A673 (cell line): ENCODE data around the gene PTGER1. TPM values are rescaled to one million over a fixed set of nuclear protein-coding genes. Genes with fewer than 3 reads are reported as not detected.
A peak's percentile ranks its signal among the peaks of the same experiment; 100 is the strongest.

Experiments used
- BruUV-seq: library from RNA; stranded (reverse); fragments of 400-500 nt; replicated peaks from 2 replicates; lab custom pipeline; 2021; lab: Mats Ljungman, UMichigan
- CTCF ChIA-PET: fragments of 300-600 bp; sonication (Branson Sonifier 250); formaldehyde crosslinking; loops from one replicate; lab custom pipeline; 2022; ENCODE audit warnings: antibody characterized with exemption; lab: Charles Lee
- POLR2A ChIA-PET: fragments of 300-600 bp; sonication (Branson Sonifier 250); formaldehyde crosslinking; loops from one replicate; lab custom pipeline; 2022; ENCODE audit warnings: antibody characterized with exemption; ENCODE audit not compliant: low non-redundant PET; lab: Charles Lee
- DNase-seq: peaks from one replicate; pipeline ENCODE4 v3.0.0-alpha.2; 2015; ENCODE audit warnings: low spot score
- H3K27ac ChIP-seq: fragments of 200-600 bp; sonication (generic); 2 replicates; pipeline ENCODE4 v1.5.1; 2016; ENCODE audit warnings: mixed run types, low read depth, mild to moderate bottlenecking, mixed read lengths, antibody characterized with exemption, low read length; ENCODE audit not compliant: poor library complexity, severe bottlenecking
- H3K27me3 ChIP-seq: fragments of 200-600 bp; sonication (generic); replicated peaks from 2 replicates; pipeline ENCODE4 v1.6.1; 2017; ENCODE audit warnings: mixed run types, low read depth, mild to moderate bottlenecking, mixed read lengths, antibody characterized with exemption, low read length; ENCODE audit not compliant: insufficient read depth, poor library complexity
- H3K36me3 ChIP-seq: fragments of 200-600 bp; sonication (generic); 2 replicates; pipeline ENCODE4 v1.6.1; 2016; ENCODE audit warnings: mixed run types, mild to moderate bottlenecking, mixed read lengths, antibody characterized with exemption, low read length; ENCODE audit not compliant: insufficient read depth, poor library complexity, severe bottlenecking
- H3K4me1 ChIP-seq: fragments of 200-600 bp; sonication (generic); 2 replicates; pipeline ENCODE4 v1.6.1; 2017; ENCODE audit warnings: mixed run types, mild to moderate bottlenecking, mixed read lengths, antibody characterized with exemption, low read length; ENCODE audit not compliant: insufficient read depth, poor library complexity, severe bottlenecking
- H3K4me3 ChIP-seq: fragments of 200-600 bp; sonication (generic); 2 replicates; pipeline ENCODE4 v1.5.1; 2016; ENCODE audit warnings: low read depth, mixed run types, mild to moderate bottlenecking, mixed read lengths, low read length; ENCODE audit not compliant: poor library complexity, severe bottlenecking
- H3K9me3 ChIP-seq: fragments of 200-600 bp; sonication (generic); 2 replicates; pipeline ENCODE4 v1.6.1; 2016; ENCODE audit warnings: mixed run types, low read depth, mild to moderate bottlenecking, mixed read lengths, antibody characterized with exemption, low read length; ENCODE audit not compliant: poor library complexity, severe bottlenecking
- EZH2 ChIP-seq: fragments of 200-600 bp; sonication (generic); IDR thresholded peaks from 2 replicates; pipeline ENCODE4 v1.6.1; 2017; ENCODE audit warnings: borderline replicate concordance, low read depth, mild to moderate bottlenecking, mixed read lengths, antibody characterized with exemption, low read length; ENCODE audit not compliant: poor library complexity, severe bottlenecking
- intact Hi-C: fragments of 100-400 bp; cut with micrococcal nuclease; formaldehyde crosslinking; loops from one replicate; pipeline ENCODE4 v1.10.0; 2022; ENCODE audit not compliant: unreplicated experiment
- total RNA-seq: library from RNA; stranded (reverse); gene quantifications from 2 replicates; pipeline ENCODE4 v1.2.3, GENCODE V29; 2021
- TF ChIP-seq, protein P1 (sequence below): fragments of 300-800, 200-600 bp; sonication (generic); conservative IDR thresholded peaks from 2 replicates; pipeline ENCODE4 v1.5.1; 2017; ENCODE audit warnings: low read depth, mild to moderate bottlenecking, antibody characterized with exemption, low read length, moderate library complexity, mixed read lengths

The PTGER1 gene
- total RNA-seq, 1 experiment from 2014 or later, result not detected

DNA sequence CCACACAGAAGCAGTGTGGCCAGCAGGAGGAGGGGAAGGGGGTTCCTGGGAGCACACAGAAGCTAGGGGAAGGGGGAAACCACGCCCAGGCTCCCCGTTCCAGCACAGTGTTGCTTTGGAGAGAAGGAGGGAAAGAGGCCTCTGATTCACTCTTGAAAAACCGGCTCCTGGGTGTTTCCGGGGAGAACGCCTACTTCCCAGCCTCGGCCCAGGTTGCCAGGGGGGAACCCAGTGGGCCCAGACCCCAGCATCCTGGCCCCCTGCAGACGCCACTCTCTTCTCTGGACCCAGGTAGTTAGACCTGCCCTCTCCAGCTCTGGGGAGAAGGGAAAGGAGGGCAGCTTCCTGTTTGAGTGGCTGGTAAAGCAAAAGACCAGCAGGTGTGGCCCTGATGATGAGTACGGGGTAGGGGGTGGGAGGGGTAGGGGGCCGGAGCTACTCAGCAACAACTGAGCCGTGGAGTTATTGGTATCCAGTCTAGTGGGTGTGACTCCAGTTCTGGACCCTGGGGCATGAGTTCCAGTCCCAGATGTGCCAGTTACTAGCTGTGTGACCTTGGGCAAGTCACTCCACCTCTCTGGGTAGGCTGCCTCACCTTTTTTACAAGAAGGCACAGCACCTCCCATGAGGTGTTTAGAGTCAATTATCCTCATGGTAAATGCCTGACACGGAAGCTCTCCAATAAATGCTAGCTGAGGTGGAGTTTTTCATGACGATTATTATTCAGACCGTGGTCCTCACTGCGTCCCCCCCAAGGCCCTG is 19.9 kb upstream of the PTGER1 start:
- no peak for DNase-seq
- CTCF ChIA-PET, result interaction anchor here (0.6 kb wide), 1 partner anchor 12 kb away, joined by 4 read pairs; no protein-coding TSS in a partner anchor
- H3K9me3 ChIP-seq, result no peaks in the 10 kb centered on the region
- intact Hi-C loops, result no loop called here
- H3K36me3 ChIP-seq, result no peaks in the 10 kb centered on the region
- peak overlapping the region; percentile 61 for H3K27ac ChIP-seq
- POLR2A ChIA-PET, result interaction anchor here (0.6 kb wide), 1 partner anchor 329 kb away, joined by 10 read pairs; no protein-coding TSS in a partner anchor
- peak overlapping the region; percentile 81 for H3K4me3 ChIP-seq
- no peak for TF ChIP-seq EZH2
- TF ChIP-seq, protein P1, sequence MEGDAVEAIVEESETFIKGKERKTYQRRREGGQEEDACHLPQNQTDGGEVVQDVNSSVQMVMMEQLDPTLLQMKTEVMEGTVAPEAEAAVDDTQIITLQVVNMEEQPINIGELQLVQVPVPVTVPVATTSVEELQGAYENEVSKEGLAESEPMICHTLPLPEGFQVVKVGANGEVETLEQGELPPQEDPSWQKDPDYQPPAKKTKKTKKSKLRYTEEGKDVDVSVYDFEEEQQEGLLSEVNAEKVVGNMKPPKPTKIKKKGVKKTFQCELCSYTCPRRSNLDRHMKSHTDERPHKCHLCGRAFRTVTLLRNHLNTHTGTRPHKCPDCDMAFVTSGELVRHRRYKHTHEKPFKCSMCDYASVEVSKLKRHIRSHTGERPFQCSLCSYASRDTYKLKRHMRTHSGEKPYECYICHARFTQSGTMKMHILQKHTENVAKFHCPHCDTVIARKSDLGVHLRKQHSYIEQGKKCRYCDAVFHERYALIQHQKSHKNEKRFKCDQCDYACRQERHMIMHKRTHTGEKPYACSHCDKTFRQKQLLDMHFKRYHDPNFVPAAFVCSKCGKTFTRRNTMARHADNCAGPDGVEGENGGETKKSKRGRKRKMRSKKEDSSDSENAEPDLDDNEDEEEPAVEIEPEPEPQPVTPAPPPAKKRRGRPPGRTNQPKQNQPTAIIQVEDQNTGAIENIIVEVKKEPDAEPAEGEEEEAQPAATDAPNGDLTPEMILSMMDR, result no peak
- BruUV-seq, result no TSS peak
- H3K4me1 ChIP-seq, result peaks cover 12% of the 10 kb centered on the region
- no peaks in the 10 kb centered on the region for H3K27me3 ChIP-seq

DNA sequence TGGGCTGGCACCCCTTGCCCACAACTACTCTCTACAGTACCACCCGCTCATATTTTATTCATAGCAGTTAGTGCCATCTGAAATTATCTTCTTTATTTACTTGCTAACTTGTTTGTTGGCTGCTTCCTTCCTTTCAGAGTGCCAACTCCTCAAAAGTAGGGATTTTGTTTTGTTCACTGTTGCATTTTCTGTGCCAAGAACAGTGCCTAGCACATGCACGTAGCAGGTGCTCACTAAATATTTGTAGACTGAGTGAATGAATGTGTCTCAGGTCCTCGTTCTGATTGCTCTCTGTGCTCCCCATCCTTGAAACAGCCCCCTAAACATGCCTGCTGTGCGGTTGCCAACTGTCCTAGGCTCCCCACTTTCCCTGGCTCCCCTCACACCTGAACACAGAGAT is 19.3 kb upstream of the PTGER1 start:
- Histone ChIP-seq H3K36me3 (peaks cover 5% of the 10 kb centered on the region), H3K4me3 (peak overlapping the region; percentile 81), H3K27me3 (no peaks in the 10 kb centered on the region), H3K4me1 (peaks cover 12% of the 10 kb centered on the region), H3K9me3 (no peaks in the 10 kb centered on the region), H3K27ac (peak overlapping the region; percentile 52)
- ChIA-PET CTCF (no interaction called here), POLR2A (no interaction called here)
- BruUV-seq, result no TSS peak
- no peak for DNase-seq
- TF ChIP-seq, protein P1, result no peak
- TF ChIP-seq EZH2, result no peak
- intact Hi-C loops, result no loop called here

DNA sequence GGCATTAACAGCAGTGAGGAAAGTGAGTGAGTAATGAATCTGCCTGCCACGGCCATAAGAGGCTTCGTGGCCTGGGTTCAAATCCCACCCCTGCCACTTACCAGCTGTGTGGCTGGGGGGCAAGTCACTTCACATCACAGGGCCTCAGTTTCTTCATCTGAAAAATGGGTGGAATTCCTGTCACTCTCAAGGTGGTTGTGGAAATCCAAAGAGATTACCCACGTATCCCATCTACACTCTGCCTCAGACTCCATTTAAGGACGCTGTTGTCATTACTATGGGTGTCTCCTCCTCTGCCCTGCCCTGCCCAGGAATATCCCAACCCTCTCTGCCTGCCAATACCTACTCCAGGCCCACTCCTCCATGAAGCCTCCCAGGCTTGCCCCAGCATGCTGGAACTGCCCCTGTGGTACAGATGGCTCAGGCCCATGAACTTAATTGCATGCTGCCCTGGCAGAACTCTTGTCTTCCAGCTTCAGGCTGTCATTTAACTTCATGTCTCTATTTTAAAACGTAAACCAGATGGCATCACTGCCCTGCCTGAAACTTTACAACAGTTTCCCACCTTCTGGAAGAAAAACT is 17.7 kb upstream of the PTGER1 start:
- Histone ChIP-seq H3K4me3 (no peak overlapping the region), H3K36me3 (peaks cover 5% of the 10 kb centered on the region), H3K27me3 (no peaks in the 10 kb centered on the region), H3K9me3 (no peaks in the 10 kb centered on the region), H3K27ac (no peak overlapping the region), H3K4me1 (peaks cover 12% of the 10 kb centered on the region)
- ChIA-PET CTCF (no interaction called here), POLR2A (no interaction called here)
- DNase-seq, result no peak
- no TSS peak for BruUV-seq
- no peak for TF ChIP-seq EZH2
- TF ChIP-seq, protein P1, result no peak
- intact Hi-C loops, result no loop called here
